ENCODE measurements around the gene NIT1.

NIT1 gene

DNA sequence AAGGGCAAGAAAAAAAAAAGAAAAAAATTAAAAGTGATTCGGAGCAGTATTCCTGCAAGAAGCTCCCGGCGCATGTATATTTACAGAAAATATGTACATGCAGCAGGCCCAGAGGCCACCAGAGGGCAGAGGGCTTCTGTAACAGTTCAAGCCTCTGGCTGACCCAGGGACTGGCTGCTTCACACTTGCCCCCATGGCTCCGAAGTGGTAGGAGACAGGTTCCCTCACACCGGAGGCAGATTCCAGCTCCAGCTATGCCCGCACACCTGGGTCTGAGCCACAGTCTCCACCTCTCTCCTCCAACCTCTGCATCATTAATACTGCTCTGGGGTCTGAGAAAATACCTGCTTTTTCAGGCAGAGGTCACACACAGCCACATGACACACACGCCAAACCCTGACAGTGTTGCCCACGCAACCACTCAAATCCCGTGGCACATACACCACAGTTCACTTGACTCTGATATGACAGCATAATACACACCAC lies 46.0 kb upstream of the NIT1 start:
- CTCF ChIA-PET: interaction anchor here (0.6 to 1.2 kb wide), 4 partner anchors 54 to 562 kb away, joined by 3 to 4 read pairs (median 3); no protein-coding TSS in a partner anchor
- TF ChIP-seq SUZ12 (IDR thresholded peaks at IDR 0.05): no peak
- no peak for TF ChIP-seq TARDBP (IDR thresholded peaks at IDR 0.05)
- peak; percentile 71 for DNase-seq (ENCODE audit: extremely low spot score)
- POLR2A ChIA-PET: no interaction called here

DNA sequence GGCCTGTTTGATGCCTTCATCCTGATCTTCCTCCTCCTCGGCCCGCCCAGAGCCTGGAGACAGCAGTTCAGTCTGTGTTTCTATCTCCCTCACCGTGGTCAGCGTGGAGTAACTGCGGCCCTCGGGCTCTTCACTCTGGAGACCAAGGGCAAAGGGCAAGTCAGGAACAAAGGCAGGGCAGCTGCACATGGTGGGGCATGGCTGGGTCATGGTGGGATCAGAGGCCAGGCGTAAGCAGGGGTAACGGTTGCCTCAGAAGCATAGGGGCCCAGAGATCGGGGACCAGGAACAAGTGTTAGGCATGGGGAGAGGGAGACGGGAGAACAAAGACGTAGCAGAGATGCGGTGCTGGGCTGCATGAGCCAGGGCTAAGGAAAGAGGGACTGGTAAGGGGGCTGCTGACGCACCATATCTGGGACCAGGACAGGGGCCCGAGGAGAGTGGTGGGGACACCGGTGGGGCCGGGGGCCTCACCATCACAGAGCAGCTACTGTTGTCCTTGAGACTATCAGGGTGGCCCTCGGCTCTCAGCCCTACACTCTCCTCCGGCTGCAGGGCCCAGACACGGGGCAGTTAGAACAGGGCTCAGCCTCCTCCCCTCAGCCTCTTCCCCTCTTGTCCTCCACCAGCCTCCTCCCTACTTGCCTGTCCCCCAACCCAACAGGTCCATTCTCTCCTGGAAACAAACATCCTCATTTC lies 45.0 kb upstream of the NIT1 start:
- ChIA-PET POLR2A (interaction anchor here (0.8 kb wide), 1 partner anchor 12 kb away, joined by 3 read pairs; no protein-coding TSS in a partner anchor), CTCF (no interaction called here)
- DNase-seq (ENCODE audit: extremely low spot score): no peak
- no peak for TF ChIP-seq FOXK2 (IDR thresholded peaks at IDR 0.05)
- no peak for TF ChIP-seq LEF1 (IDR thresholded peaks at IDR 0.05; ENCODE audit: borderline replicate concordance)
- no peak for TF ChIP-seq SUZ12 (IDR thresholded peaks at IDR 0.05)
- TF ChIP-seq ARNT (IDR thresholded peaks at IDR 0.05): no peak
- no peak for TF ChIP-seq TARDBP (IDR thresholded peaks at IDR 0.05)
- no peak for TF ChIP-seq HDGF (IDR thresholded peaks at IDR 0.05; ENCODE audit: borderline replicate concordance)
- no peak for TF ChIP-seq L3MBTL2 (conservative IDR thresholded peaks at IDR 0.05)
- TF ChIP-seq ELF4 (IDR thresholded peaks at IDR 0.05): no peak
- TF ChIP-seq, protein P1, sequence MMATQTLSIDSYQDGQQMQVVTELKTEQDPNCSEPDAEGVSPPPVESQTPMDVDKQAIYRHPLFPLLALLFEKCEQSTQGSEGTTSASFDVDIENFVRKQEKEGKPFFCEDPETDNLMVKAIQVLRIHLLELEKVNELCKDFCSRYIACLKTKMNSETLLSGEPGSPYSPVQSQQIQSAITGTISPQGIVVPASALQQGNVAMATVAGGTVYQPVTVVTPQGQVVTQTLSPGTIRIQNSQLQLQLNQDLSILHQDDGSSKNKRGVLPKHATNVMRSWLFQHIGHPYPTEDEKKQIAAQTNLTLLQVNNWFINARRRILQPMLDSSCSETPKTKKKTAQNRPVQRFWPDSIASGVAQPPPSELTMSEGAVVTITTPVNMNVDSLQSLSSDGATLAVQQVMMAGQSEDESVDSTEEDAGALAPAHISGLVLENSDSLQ (IDR thresholded peaks at IDR 0.05): no peak
- TF ChIP-seq BHLHE40 (IDR thresholded peaks at IDR 0.05; ENCODE audit: borderline replicate concordance): no peak
- no peak for TF ChIP-seq FOXA1 (IDR thresholded peaks at IDR 0.05)
- no peak for TF ChIP-seq FOXM1 (IDR thresholded peaks at IDR 0.05; ENCODE audit: borderline replicate concordance)
- no peak for TF ChIP-seq ZNF384 (IDR thresholded peaks at IDR 0.05)
- no peak for TF ChIP-seq CTBP1 (IDR thresholded peaks at IDR 0.05; ENCODE audit: borderline replicate concordance)
- no peak for TF ChIP-seq SP1 (IDR thresholded peaks at IDR 0.05)
- no peak for TF ChIP-seq NFRKB (IDR thresholded peaks at IDR 0.05)

DNA sequence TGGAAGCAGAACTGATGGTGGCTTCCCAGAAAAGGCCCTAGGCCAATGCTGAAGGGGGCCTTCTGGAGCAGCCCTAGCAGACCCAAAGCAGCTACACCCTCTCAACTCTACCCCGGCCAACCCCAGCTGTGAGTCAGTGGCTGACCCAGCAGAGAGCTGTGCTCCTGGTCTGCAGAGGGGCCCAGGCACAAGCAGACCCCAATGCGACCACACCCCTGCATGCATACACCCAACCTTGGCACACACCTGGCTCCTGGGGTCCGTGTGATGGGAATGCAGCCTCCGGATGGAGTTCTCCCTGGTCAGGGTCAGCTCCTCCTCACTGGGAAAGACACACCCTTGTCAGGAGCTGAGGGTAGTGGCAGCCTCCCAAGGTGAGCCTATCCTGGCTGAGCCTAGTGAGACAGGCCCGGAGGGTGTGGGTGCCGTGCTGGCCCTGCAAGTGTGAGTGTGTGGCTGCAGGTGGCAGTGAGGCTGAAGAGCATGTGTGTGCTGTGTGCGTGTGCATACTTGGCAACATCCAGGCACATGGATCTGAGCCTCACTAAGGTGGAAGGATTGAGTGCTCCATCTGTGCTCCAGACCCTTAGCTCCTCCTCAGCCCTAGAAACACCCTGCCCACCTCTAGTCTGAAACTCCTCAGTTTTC lies 44.3 kb upstream of the NIT1 start:
- DNase-seq (ENCODE audit: extremely low spot score): no peak
- ChIA-PET CTCF (no interaction called here), POLR2A (interaction anchor here (0.8 kb wide), 1 partner anchor 12 kb away, joined by 3 read pairs; no protein-coding TSS in a partner anchor)
- TF ChIP-seq LEF1 (IDR thresholded peaks at IDR 0.05; ENCODE audit: borderline replicate concordance) (no peak), L3MBTL2 (conservative IDR thresholded peaks at IDR 0.05) (no peak), SUZ12 (IDR thresholded peaks at IDR 0.05) (no peak), FOXA1 (IDR thresholded peaks at IDR 0.05) (no peak)
- TF ChIP-seq, protein P1 (IDR thresholded peaks at IDR 0.05): no peak

DNA sequence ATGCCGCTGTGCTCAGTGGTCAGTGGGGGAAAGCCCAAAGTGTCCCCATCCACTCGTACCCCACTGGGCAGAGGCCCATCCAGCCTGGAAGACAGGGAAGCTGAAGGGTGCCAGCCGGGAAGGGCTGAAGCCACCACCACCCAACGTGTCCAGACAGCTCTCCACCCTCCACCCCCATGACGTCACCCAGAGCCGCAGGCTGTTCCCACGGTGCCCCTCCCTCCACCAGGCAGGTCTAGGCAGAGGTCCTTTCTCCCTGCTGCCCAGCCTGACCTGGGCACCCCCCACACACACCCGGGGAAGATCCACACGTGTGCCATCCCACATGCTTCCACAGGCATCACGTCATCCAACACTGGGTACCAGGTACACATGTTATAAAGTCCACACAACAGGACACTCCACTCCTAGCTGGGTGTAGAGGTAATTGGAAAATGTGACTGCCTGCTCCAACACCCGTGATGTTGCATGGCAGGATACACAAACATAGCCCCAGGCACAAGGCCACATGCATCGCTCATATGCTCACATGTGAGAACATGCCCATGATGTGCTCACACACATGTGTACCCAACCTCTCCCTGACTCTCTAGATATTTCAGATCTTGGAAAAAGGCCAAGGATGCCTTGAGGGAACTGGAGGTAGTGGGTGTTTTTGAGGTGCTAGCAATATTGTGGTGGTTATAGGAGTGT lies 43.1 kb upstream of the NIT1 start:
- CTCF ChIA-PET: no interaction called here

DNA sequence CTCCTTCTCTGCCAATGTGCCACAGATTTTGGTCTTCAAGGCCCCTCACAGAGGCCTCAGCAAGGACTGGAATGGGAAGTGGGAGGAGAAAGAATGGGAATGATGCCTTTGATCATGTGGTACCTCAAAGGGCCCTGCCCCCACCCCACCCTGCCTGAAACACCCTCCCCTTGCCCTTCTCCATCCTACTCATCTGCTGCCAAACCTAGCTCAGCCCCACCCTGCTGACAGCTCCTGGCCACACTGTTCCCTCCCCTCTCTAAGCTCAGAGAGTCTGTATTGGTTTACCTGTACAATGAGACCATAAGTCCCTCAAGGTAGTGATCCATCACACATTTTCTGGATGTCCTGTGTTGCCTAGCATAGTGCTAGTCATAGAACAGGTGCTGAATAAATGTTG lies 41.5 kb upstream of the NIT1 start:
- ChIA-PET CTCF (no interaction called here), POLR2A (no interaction called here)
- no peak for DNase-seq (ENCODE audit: extremely low spot score)
- TF ChIP-seq HDGF (IDR thresholded peaks at IDR 0.05; ENCODE audit: borderline replicate concordance) (no peak), FOXK2 (IDR thresholded peaks at IDR 0.05) (no peak), BHLHE40 (IDR thresholded peaks at IDR 0.05; ENCODE audit: borderline replicate concordance) (no peak), ARNT (IDR thresholded peaks at IDR 0.05) (no peak), ELF4 (IDR thresholded peaks at IDR 0.05) (no peak), SUZ12 (IDR thresholded peaks at IDR 0.05) (no peak), FOXA1 (IDR thresholded peaks at IDR 0.05) (no peak), NFRKB (IDR thresholded peaks at IDR 0.05) (no peak), FOXM1 (IDR thresholded peaks at IDR 0.05; ENCODE audit: borderline replicate concordance) (no peak), CTBP1 (IDR thresholded peaks at IDR 0.05; ENCODE audit: borderline replicate concordance) (no peak), LEF1 (IDR thresholded peaks at IDR 0.05; ENCODE audit: borderline replicate concordance) (no peak), ZNF384 (IDR thresholded peaks at IDR 0.05) (no peak), L3MBTL2 (conservative IDR thresholded peaks at IDR 0.05) (no peak), TARDBP (IDR thresholded peaks at IDR 0.05) (no peak)

More for the DNA sequence above, 43.1 kb upstream of the NIT1 start:
- POLR2A ChIA-PET: no interaction called here
- no peak for TF ChIP-seq ARNT (IDR thresholded peaks at IDR 0.05)
- DNase-seq (ENCODE audit: extremely low spot score): no peak

DNA sequence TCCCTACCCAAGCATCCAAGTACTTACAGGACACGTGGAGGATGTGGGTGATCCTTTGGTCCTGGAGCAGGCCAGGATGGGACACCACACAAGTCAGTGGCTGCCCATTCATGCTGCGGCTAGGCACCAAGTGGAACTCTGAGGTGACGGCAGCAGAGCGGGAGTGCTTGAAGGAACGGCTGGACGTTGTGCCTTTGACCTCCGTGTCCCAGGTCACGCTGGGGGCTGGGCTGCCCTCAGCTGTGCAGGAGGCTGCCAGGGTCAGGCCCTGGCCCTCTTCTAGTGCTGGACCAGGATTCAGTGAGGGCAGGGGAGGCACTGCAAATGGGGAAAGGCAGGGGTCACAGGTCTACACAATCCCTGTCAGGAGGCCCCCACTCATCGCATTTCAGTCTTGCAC lies 40.5 kb upstream of the NIT1 start:
- no peak for DNase-seq (ENCODE audit: extremely low spot score)
- ChIA-PET POLR2A (no interaction called here), CTCF (no interaction called here)
- TF ChIP-seq LEF1 (IDR thresholded peaks at IDR 0.05; ENCODE audit: borderline replicate concordance) (no peak), TARDBP (IDR thresholded peaks at IDR 0.05) (no peak), HDGF (IDR thresholded peaks at IDR 0.05; ENCODE audit: borderline replicate concordance) (no peak), ARNT (IDR thresholded peaks at IDR 0.05) (no peak), CTBP1 (IDR thresholded peaks at IDR 0.05; ENCODE audit: borderline replicate concordance) (no peak), FOXK2 (IDR thresholded peaks at IDR 0.05) (no peak), ELF4 (IDR thresholded peaks at IDR 0.05) (no peak), ZNF384 (IDR thresholded peaks at IDR 0.05) (no peak), L3MBTL2 (conservative IDR thresholded peaks at IDR 0.05) (no peak), SP1 (IDR thresholded peaks at IDR 0.05) (no peak)
- TF ChIP-seq, protein P1 (IDR thresholded peaks at IDR 0.05): no peak
